ENCODE measurements around the gene GABPA. TPM values are rescaled to one million over a fixed set of nuclear protein-coding genes. Genes with fewer than 3 reads are reported as not detected.
"Not testable (repeated sequence)": the region's sequence is repeated elsewhere in the genome, so short reads cannot be mapped to it uniquely, and the experiment has no call there.

Gene GABPA
- total RNA-seq, 4 donors from 2014 or later = 17.0 to 30.0 (median 24.2) TPM

DNA sequence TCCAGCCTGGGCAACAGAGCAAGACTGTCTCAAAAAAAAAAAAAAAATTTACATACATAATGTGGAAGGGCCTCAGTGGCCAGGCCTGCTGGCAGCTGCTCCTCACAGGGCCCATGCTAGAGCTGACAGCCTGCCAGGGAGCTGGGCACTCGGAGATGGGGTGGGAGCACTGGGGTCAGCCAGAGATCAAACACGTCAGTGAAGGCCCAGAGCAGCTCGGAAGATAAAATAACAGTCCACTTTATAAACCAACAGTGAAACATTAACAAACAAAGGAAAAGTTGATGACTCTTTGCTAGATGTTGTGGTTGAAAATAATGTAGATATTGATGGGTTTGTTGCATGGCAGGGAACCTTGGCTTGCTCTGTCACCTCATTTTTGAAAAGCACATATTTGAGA lies 42.8 kb upstream of the GABPA start:
- H3K4me3 ChIP-seq = no peak overlapping the region
- H3K4me1 ChIP-seq = peaks cover 0 to 20% (median 11%) of the 10 kb centered on the region in 3 donors
- ATAC-seq = no peak
- H3K27ac ChIP-seq = no peak overlapping the region
- no peaks in the 10 kb centered on the region for H3K27me3 ChIP-seq
- 50 to 61% methylated on average over 2 to 3 of the region's 3 CpGs for WGBS, 2 donors (ENCODE audit: low coverage in 1 of 2)
- TF ChIP-seq POLR2A (IDR thresholded peaks at IDR 0.05) (no peak), POLR2AphosphoS5 (IDR thresholded peaks at IDR 0.05) (no peak), EP300 (IDR thresholded peaks at IDR 0.05) (no peak)
- TF ChIP-seq, protein P1, sequence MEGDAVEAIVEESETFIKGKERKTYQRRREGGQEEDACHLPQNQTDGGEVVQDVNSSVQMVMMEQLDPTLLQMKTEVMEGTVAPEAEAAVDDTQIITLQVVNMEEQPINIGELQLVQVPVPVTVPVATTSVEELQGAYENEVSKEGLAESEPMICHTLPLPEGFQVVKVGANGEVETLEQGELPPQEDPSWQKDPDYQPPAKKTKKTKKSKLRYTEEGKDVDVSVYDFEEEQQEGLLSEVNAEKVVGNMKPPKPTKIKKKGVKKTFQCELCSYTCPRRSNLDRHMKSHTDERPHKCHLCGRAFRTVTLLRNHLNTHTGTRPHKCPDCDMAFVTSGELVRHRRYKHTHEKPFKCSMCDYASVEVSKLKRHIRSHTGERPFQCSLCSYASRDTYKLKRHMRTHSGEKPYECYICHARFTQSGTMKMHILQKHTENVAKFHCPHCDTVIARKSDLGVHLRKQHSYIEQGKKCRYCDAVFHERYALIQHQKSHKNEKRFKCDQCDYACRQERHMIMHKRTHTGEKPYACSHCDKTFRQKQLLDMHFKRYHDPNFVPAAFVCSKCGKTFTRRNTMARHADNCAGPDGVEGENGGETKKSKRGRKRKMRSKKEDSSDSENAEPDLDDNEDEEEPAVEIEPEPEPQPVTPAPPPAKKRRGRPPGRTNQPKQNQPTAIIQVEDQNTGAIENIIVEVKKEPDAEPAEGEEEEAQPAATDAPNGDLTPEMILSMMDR (IDR thresholded peaks at IDR 0.05) = no peak
- peaks cover 0 to 51% of the 10 kb centered on the region in 2 donors for H3K36me3 ChIP-seq
- no peaks in the 10 kb centered on the region for H3K9me3 ChIP-seq

DNA sequence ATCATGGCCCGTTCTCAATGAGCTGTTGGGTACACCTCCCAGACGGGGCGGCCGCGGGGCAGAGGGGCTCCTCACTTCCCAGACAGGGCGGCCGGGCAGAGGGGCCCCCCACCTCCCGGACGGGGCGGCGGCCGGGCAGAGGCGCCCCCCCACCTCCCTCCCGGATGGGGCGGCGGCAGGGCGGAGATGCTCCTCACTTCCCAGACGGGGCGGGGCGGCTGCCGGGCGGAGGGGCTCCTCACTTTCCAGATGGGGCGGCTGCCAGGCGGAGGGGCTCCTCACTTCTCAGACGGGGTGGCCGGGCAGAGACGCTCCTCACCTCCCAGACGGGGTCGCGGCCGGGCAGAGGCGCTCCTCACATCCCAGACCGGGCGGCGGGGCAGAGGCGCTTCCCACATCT lies 39.3 kb upstream of the GABPA start:
- peaks cover 0 to 74% of the 10 kb centered on the region in 2 donors for H3K36me3 ChIP-seq
- H3K27me3 ChIP-seq, H3K4me1 ChIP-seq, ATAC-seq, H3K9me3 ChIP-seq, H3K27ac ChIP-seq, H3K4me3 ChIP-seq: not testable (repeated sequence)
- 100% methylated on average over 1 of the region's 36 CpGs; no CpG with 5 or more reads in 1 of the 2 donors for WGBS, 2 donors (ENCODE audit: low coverage in 1 of 2)

DNA sequence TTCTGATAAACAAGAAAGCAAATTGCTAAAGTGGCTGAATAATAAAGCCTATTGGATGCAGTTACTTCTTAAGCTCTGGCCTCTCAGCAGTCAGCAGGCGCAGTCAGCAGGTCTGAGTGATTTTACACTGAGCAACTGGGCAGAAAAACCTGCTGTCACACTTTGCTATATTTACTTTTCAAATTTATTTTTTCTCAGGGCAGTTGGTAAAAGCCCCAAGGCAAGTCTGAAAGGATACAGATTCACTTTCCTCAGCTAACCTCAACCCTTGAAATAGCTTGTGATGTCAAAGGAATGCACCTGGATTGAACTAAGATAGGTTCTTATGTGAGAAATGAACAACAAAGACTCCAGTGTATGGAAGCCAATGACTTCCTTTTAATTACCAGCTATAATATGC lies 34.0 kb upstream of the GABPA start:
- Histone ChIP-seq H3K36me3 (peaks cover 0 to 66% of the 10 kb centered on the region in 2 donors), H3K27me3 (no peaks in the 10 kb centered on the region), H3K4me1 (no peaks in the 10 kb centered on the region), H3K4me3 (no peak overlapping the region), H3K27ac (no peak overlapping the region), H3K9me3 (no peaks in the 10 kb centered on the region)
- TF ChIP-seq, protein P1 (IDR thresholded peaks at IDR 0.05) = no peak
- no peak for TF ChIP-seq POLR2AphosphoS5 (IDR thresholded peaks at IDR 0.05)
- no peak for TF ChIP-seq POLR2A (IDR thresholded peaks at IDR 0.05)
- no peak for TF ChIP-seq EP300 (IDR thresholded peaks at IDR 0.05)
- ATAC-seq = no peak
- 83 to 100% methylated on average over 1 of the region's 1 CpG for WGBS, 2 donors (ENCODE audit: low coverage in 1 of 2)

DNA sequence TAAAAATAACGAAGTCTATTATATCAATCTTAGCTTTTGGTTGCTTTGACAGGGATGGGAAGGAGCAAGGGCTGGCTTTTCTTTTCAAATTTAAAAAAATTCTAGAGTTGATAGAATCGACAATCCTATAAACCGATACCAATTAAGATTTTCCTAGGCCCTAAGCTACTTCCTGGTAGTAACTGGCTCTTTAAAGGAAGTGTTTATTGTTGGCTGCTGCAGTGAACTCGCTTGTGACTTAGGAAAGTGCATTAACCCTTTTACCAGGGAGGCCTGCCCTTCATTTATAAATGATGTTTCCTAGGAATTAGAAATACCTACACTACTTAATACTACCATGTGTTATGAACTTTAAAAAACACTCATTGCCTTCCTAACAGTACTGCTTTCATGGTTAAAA lies 33.2 kb upstream of the GABPA start:
- H3K4me3 ChIP-seq = no peak overlapping the region
- H3K27me3 ChIP-seq = no peaks in the 10 kb centered on the region
- H3K36me3 ChIP-seq = peaks cover 0 to 68% of the 10 kb centered on the region in 2 donors
- TF ChIP-seq POLR2A (IDR thresholded peaks at IDR 0.05) = no peak
- no peak for TF ChIP-seq POLR2AphosphoS5 (IDR thresholded peaks at IDR 0.05)
- TF ChIP-seq, protein P1 (IDR thresholded peaks at IDR 0.05) = no peak
- no peak for TF ChIP-seq EP300 (IDR thresholded peaks at IDR 0.05)
- no peak for ATAC-seq
- no peaks in the 10 kb centered on the region for H3K9me3 ChIP-seq
- WGBS, 2 donors (ENCODE audit: low coverage in 1 of 2) = 69 to 76% methylated on average over 4 of the region's 4 CpGs
- peak overlapping the region in 2 of 4 donors; percentile 15 to 30 for H3K27ac ChIP-seq
- H3K4me1 ChIP-seq = no peaks in the 10 kb centered on the region

DNA sequence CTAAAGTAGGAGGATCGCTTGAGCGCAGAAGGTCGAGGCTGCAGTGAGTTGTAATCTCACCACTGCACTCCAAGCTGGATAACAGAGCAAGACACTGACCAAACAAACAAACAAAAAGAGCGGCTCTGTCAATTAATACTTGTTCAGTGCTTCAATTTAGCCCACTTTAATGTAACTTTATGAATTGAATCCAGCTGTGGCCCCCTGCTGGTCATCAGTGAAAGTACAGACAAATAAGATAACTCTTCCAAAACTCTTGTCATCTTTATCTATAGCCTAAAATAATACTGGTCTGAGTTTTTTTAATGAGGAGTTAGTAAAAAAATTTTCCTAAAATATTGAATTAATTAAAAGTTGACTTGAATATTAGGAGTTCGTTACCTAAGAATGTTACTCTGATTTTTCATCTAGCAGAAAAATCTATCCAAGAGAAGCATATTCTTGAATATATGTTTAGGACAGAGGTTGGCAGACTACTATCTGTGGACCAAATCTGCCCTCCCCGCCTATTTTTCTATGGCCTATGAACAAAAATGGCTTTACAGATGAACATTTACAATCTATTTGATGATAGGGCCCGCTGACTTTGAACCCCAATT lies 26.2 kb upstream of the GABPA start:
- ATAC-seq = no peak
- Histone ChIP-seq H3K4me1 (peaks cover 0 to 5% (median 0%) of the 10 kb centered on the region in 3 donors), H3K27ac (no peak overlapping the region), H3K4me3 (no peak overlapping the region), H3K27me3 (no peaks in the 10 kb centered on the region), H3K9me3 (no peaks in the 10 kb centered on the region), H3K36me3 (peaks cover 0 to 61% of the 10 kb centered on the region in 2 donors)
- TF ChIP-seq, protein P1 (IDR thresholded peaks at IDR 0.05) = peak; percentile 77 to 87 (median 86)
- TF ChIP-seq POLR2A (IDR thresholded peaks at IDR 0.05) (no peak), EP300 (IDR thresholded peaks at IDR 0.05) (no peak), POLR2AphosphoS5 (IDR thresholded peaks at IDR 0.05) (no peak)
- WGBS, 2 donors (ENCODE audit: low coverage in 1 of 2) = 52 to 65% methylated on average over 7 of the region's 7 CpGs
